Kidney glomerular epithelial cell (primary cell): ENCODE results near the gene STMN1.
A peak's percentile ranks its signal among the peaks of the same experiment; 100 is the strongest.

Experiments used
- DNase-seq: peaks from one replicate; lab custom pipeline; 2025; lab: John Stamatoyannopoulos, UW

STMN1 gene

GRCh38 chr1:25891606-25892005 lies 14.6 kb downstream of the STMN1 start:
- no peak for DNase-seq

- DNase-seq: peak; percentile 91
These were observed 15.8 kb downstream of the STMN1 start for GRCh38 chr1:25890239-25891034.

GRCh38 chr1:25889470-25889869 lies 16.7 kb downstream of the STMN1 start:
- DNase-seq: no peak

GRCh38 chr1:25888426-25888987 lies 17.7 kb downstream of the STMN1 start:
- DNase-seq: no peak

- no peak for DNase-seq
These were observed 20.6 kb downstream of the STMN1 start for GRCh38 chr1:25885602-25886001.

GRCh38 chr1:25881266-25881665 lies 25.0 kb downstream of the STMN1 start:
- no peak for DNase-seq

GRCh38 chr1:25880518-25880917 lies 25.7 kb downstream of the STMN1 start:
- DNase-seq: no peak

GRCh38 chr1:25879675-25880074 lies 26.5 kb downstream of the STMN1 start:
- DNase-seq: no peak

GRCh38 chr1:25878690-25879089 lies 27.5 kb downstream of the STMN1 start:
- no peak for DNase-seq

GRCh38 chr1:25877155-25877554 lies 29.1 kb downstream of the STMN1 start:
- no peak for DNase-seq

- DNase-seq: no peak
These were observed 29.5 kb downstream of the STMN1 start for GRCh38 chr1:25876693-25877077.

GRCh38 chr1:25875856-25876692 lies 30.1 kb downstream of the STMN1 start:
- peak; percentile 55 for DNase-seq

GRCh38 chr1:25875154-25875855 lies 30.9 kb downstream of the STMN1 start, which contains the start of gene PAQR7:
Gene PAQR7, minus strand, starts transcription at chr1:25875708. Its CDS starts 11,869 bp downstream, at chr1:25863839.
- DNase-seq: peak; percentile 60

GRCh38 chr1:25874635-25875153 lies 31.5 kb downstream of the STMN1 start:
- DNase-seq: no peak

GRCh38 chr1:25874209-25874608 lies 32.0 kb downstream of the STMN1 start:
- no peak for DNase-seq

GRCh38 chr1:25873120-25873519 lies 33.1 kb downstream of the STMN1 start:
- DNase-seq: peak; percentile 17

- no peak for DNase-seq
These were observed 33.5 kb downstream of the STMN1 start for GRCh38 chr1:25872713-25873112.

- no peak for DNase-seq
These were observed 34.3 kb downstream of the STMN1 start for GRCh38 chr1:25871704-25872494.

GRCh38 chr1:25871086-25871703 lies 35.0 kb downstream of the STMN1 start:
- DNase-seq: no peak

GRCh38 chr1:25870614-25871013 lies 35.6 kb downstream of the STMN1 start:
- no peak for DNase-seq
